Activated gamma-delta T cell treated with Interleukin-2 at 50 U/mL for 16 hours (primary cell): ENCODE data around the gene SMC1A.

Experiments
- DNase-seq: peaks from one replicate; pipeline ENCODE4 v3.0.0-alpha.2; 2020

Gene SMC1A

GRCh38 chrX:53337101-53337500 is 85.4 kb downstream of the SMC1A start:
- DNase-seq: no peak

GRCh38 chrX:53333853-53334252 is 88.6 kb downstream of the SMC1A start:
- no peak for DNase-seq

GRCh38 chrX:53332204-53332603 is 90.2 kb downstream of the SMC1A start:
- no peak for DNase-seq

GRCh38 chrX:53330331-53330730 is 92.1 kb downstream of the SMC1A start:
- DNase-seq: no peak

- DNase-seq: no peak
These were observed 97.7 kb downstream of the SMC1A start for GRCh38 chrX:53324803-53325202.
